Measurements from ENCODE around the gene SLC30A3.

- TF ChIP-seq POLR2A (IDR thresholded peaks at IDR 0.05) = no peak
- TF ChIP-seq CTCF (IDR thresholded peaks at IDR 0.05) = no peak
Measured at GRCh38 chr2:27236626-27237025, 26.2 kb downstream of the SLC30A3 start.

All from Peyer's patch (tissue), 4 donors.